ENCODE data around the gene AKR7A2. TPM values are rescaled to one million over a fixed set of nuclear protein-coding genes. Genes with fewer than 3 reads are reported as not detected.

Gene AKR7A2
- total RNA-seq, 1 donor from 2014 or later: 63.8 TPM

- H3K4me1 ChIP-seq: peaks cover 45% of the 10 kb centered on the region
- peak overlapping the region; percentile 70 for H3K27ac ChIP-seq
- intact Hi-C loops (cut with DNase I): loop anchor here (5.0 kb wide), 1 partner anchor 311 kb away; no protein-coding TSS in a partner anchor
Measured at GRCh38 chr1:19341201-19342061, 29.5 kb upstream of the AKR7A2 start.

GRCh38 chr1:19340387-19340937 is 28.5 kb upstream of the AKR7A2 start:
- intact Hi-C loops (cut with DNase I): loop anchor here (5.0 kb wide), 1 partner anchor 312 kb away; no protein-coding TSS in a partner anchor
- Histone ChIP-seq H3K36me3 (peaks cover 0 to 47% of the 10 kb centered on the region in 2 donors), H3K27me3 (no peaks in the 10 kb centered on the region), H3K4me1 (peaks cover 43% of the 10 kb centered on the region), H3K27ac (no peak overlapping the region), H3K4me3 (no peak overlapping the region), H3K9me3 (no peaks in the 10 kb centered on the region)
- no peak for TF ChIP-seq CTCF (IDR thresholded peaks at IDR 0.05)
- no peak for TF ChIP-seq POLR2A (IDR thresholded peaks at IDR 0.05)
- no peak for TF ChIP-seq POLR2AphosphoS5 (IDR thresholded peaks at IDR 0.05; ENCODE audit: insufficient read depth in 1 of 2, low read depth in 1 of 2)
- no peak for DNase-seq (ENCODE audit: extremely low spot score in 2 of 2)

More at GRCh38 chr1:19341201-19342061, 29.5 kb upstream of the AKR7A2 start:
- Histone ChIP-seq H3K9me3 (no peaks in the 10 kb centered on the region), H3K36me3 (peaks cover 0 to 47% of the 10 kb centered on the region in 2 donors), H3K27me3 (no peaks in the 10 kb centered on the region), H3K4me3 (no peak overlapping the region)
- TF ChIP-seq CTCF (IDR thresholded peaks at IDR 0.05) (peak; percentile 44 to 61 (median 47)), POLR2AphosphoS5 (IDR thresholded peaks at IDR 0.05; ENCODE audit: insufficient read depth in 1 of 2, low read depth in 1 of 2) (no peak)
- no peak for DNase-seq (ENCODE audit: extremely low spot score in 2 of 2)

GRCh38 chr1:19339214-19339861 is 27.4 kb upstream of the AKR7A2 start:
- H3K27ac ChIP-seq: no peak overlapping the region
- no peaks in the 10 kb centered on the region for H3K9me3 ChIP-seq
- peaks cover 0 to 36% of the 10 kb centered on the region in 2 donors for H3K36me3 ChIP-seq
- H3K4me1 ChIP-seq: peaks cover 32% of the 10 kb centered on the region
- no peak overlapping the region for H3K4me3 ChIP-seq
- intact Hi-C loops (cut with DNase I): no loop called here
- DNase-seq (ENCODE audit: extremely low spot score in 2 of 2): no peak
- H3K27me3 ChIP-seq: no peaks in the 10 kb centered on the region
- TF ChIP-seq POLR2A (IDR thresholded peaks at IDR 0.05) (no peak), CTCF (IDR thresholded peaks at IDR 0.05) (no peak), POLR2AphosphoS5 (IDR thresholded peaks at IDR 0.05; ENCODE audit: insufficient read depth in 1 of 2, low read depth in 1 of 2) (no peak)

GRCh38 chr1:19338323-19338762 is 26.4 kb upstream of the AKR7A2 start:
- peaks cover 22% of the 10 kb centered on the region for H3K4me1 ChIP-seq
- no peak overlapping the region for H3K27ac ChIP-seq
- peaks cover 0 to 36% of the 10 kb centered on the region in 2 donors for H3K36me3 ChIP-seq
- DNase-seq (ENCODE audit: extremely low spot score in 2 of 2): no peak
- intact Hi-C loops (cut with DNase I): no loop called here
- no peaks in the 10 kb centered on the region for H3K27me3 ChIP-seq
- TF ChIP-seq CTCF (IDR thresholded peaks at IDR 0.05) (no peak), POLR2AphosphoS5 (IDR thresholded peaks at IDR 0.05; ENCODE audit: insufficient read depth in 1 of 2, low read depth in 1 of 2) (peak in 1 of 2 donors; percentile 41)
- H3K9me3 ChIP-seq: no peaks in the 10 kb centered on the region
- no peak overlapping the region for H3K4me3 ChIP-seq

All from vagina (tissue), 2 donors.